ENCODE results near the gene CCNF.

- TF ChIP-seq GABPA (tag; conservative IDR thresholded peaks at IDR 0.05; ENCODE audit: low read depth) (no peak), KLF6 (CRISPR knock-in tag; IDR thresholded peaks at IDR 0.05; ENCODE audit: borderline replicate concordance) (no peak), DNMT1 (IDR thresholded peaks at IDR 0.05) (no peak), BRCA1 (IDR thresholded peaks at IDR 0.05) (no peak), BRCA1 (CRISPR knock-in tag; IDR thresholded peaks at IDR 0.05) (no peak), POLR2A (conservative IDR thresholded peaks at IDR 0.05) (no peak), POLR2G (IDR thresholded peaks at IDR 0.05; ENCODE audit: low read depth, low read length) (no peak), MAFF (IDR thresholded peaks at IDR 0.05; ENCODE audit: low read length) (no peak), POLR2AphosphoS5 (IDR thresholded peaks at IDR 0.05; ENCODE audit: control insufficient read depth, insufficient read depth, low read depth, low read length) (no peak), ZFP1 (CRISPR knock-in tag; IDR thresholded peaks at IDR 0.05) (no peak)
Observed at GRCh38 chr16:2487517-2487842, 58.2 kb downstream of the CCNF start.

All from K562 (cell line).